GM18499 (cell line): ENCODE results near the gene IL36B.

Experiments
- ATAC-seq: cut with Tn5 transposase; IDR thresholded peaks from one replicate; pipeline ENCODE4 v1.9.1; 2021; ENCODE audit warnings: moderate number of reproducible peaks; ENCODE audit not compliant: insufficient read depth, unreplicated experiment

IL36B gene

DNA sequence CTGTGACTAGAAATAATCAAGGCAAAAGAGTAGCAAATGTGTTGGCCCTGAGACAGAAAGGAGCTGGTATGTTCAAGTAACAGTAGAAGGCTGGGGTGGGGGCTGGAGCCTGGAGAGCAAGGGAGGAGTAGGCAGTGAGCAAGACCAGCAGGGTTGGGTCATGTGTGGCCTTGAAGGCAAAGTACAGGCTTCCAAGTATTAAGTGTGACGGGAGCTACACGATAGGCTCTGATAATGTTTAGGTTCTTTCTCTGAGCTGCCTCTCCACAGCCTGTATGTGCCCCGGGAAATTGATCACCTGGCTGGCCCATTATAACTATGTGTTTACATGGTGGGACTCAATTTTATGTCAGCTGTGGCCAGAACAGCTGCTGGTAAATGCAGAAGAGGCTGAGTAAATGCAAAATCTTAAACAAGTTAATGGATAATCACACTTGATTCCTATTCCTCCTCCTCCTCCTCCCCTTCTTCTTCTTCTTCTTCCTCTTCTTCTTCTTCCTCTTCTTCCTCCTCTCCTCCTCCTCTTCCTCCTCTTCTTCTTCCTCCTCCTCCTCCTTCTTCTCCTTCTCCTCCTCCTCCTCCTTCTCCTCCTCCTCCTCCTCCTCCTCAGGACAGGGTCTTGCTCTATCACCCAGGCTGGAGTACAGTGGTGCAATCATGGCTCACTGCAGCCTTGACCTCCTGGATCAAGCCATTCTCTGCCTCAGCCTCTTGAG is 24.4 kb upstream of the IL36B start:
- no peak for ATAC-seq

GRCh38 chr2:113075600-113075999 is 22.9 kb upstream of the IL36B start:
- ATAC-seq = no peak

- no peak for ATAC-seq
Measured at GRCh38 chr2:113075030-113075429, 22.4 kb upstream of the IL36B start.

DNA sequence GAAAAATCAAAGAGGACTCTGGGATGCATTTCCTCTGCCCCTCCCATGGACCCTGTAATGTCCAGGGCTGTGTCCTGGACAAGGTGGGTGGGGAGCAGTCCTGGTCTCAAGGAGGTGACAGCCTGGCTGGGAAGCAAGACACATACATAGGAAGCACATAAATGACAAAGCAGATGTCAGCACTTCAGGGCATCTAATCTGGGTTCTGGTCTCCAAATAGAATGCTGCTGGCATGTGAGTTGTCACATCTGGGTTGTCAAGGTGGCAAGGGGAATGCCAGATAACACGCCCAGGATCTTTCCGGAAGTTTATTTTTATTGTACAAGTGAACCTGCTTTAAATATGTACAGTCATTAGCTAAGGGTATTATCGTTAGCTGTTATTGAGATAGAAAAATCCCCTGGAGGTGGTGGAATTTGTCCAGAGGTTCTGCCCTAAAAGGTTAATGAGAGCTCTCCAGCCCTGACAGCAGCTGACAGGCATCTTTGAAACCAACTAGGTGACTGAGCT is 20.7 kb upstream of the IL36B start:
- ATAC-seq = no peak

GRCh38 chr2:113072584-113072983 is 19.9 kb upstream of the IL36B start:
- no peak for ATAC-seq

- ATAC-seq = no peak
Measured at GRCh38 chr2:113070606-113070975, 17.9 kb upstream of the IL36B start.

GRCh38 chr2:113069676-113070605 is 17.3 kb upstream of the IL36B start:
- ATAC-seq = no peak

DNA sequence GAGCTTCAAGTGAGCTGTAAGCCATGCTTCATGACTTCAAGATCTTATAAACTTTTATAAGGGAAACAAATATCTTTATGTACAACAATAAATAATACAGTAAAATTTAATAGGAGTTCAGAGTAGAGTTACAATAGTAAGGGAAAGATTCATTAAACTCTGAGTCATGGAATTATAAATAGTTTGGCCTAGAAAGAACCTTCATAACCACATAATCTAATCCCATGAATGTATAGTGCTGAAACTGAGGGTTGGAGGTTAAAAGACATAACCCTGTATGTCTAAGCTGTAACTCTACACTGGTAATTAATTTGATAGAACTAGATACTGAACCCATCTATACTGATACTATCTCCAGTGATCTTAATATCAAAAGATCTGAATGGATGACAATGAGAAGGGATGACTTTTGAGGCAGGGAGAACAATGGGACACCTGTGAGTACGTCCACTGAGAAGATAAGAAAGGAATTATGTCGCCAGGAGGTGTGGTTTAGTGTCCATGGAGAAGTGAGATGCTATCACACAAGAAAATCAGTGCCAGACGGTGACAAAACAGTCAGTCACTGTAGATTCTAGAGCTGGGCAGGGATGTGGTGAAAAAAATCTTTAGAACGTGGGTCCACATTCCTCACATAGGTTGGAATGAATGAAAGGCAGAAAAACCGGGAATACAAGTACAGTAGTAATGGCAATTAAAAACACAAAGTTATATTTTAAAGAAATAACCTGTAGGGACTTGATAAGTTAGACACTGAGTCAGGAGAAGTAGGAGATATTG is 16.2 kb upstream of the IL36B start:
- no peak for ATAC-seq

GRCh38 chr2:113068249-113068648 is 15.6 kb upstream of the IL36B start:
- ATAC-seq = no peak

- no peak for ATAC-seq
Measured at GRCh38 chr2:113067681-113068080, 15.0 kb upstream of the IL36B start, which contains the start of gene IL1F10. IL1F10 (plus strand) TSS chr2:113067970; CDS start chr2:113072739, 4,769 bp downstream.

DNA sequence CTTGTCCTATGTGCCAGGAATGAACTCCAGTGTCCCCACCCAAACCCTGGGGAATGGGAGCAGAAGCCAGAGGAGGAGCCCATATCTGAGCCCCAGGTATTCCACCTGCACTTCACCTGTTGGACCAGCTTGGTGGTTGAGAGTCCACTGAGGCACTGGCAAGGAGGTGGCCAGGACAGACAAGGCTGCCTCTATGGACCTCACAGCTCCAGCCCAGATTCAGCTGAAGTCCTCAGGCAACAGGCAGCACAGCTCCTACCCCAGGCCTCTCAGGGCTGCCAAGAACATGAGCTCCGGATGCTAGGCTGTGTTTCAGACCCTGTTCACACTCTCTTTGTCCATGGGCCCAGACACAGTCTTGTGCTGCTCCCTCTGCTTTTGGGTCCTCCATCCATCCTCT is 12.2 kb upstream of the IL36B start:
- ATAC-seq = no peak

DNA sequence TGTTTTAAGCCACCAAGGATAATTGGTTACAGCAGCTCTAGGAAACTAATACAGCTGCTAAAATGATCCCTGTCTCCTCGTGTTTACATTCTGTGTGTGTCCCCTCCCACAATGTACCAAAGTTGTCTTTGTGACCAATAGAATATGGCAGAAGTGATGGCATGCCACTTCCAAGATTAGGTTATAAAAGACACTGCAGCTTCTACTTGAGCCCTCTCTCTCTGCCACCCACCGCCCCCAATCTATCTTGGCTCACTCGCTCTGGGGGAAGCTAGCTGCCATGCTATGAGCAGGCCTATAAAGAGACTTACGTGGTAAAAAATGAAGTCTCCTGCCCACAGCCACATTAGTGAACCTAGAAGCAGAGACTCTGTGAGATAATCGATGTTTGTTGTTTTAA is 11.6 kb upstream of the IL36B start:
- ATAC-seq = no peak

- ATAC-seq = no peak
Measured at GRCh38 chr2:113061896-113062770, 9.5 kb upstream of the IL36B start.

- ATAC-seq = no peak
Measured at GRCh38 chr2:113061241-113061640, 8.6 kb upstream of the IL36B start.

- no peak for ATAC-seq
Measured at GRCh38 chr2:113060796-113061195, 8.1 kb upstream of the IL36B start.

DNA sequence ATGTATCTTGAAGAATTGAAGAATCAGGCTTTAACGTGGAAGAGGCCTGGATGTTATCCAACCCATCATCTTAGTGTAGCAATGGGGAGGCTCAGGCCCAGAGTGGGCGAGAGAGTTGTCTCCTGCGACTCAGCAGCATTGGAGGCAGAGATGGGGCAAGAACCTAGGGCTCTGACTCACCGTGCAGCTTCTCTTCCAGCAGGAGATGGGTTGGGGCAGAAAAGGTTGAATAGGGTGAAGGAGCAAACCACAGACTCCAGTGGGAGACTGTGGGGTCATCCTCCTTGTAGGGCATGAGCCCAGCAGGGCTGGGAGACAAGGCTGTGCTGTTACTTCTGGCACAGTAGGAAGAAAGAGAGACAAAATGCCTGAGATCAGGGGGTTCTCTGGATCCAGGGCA is 7.7 kb upstream of the IL36B start:
- ATAC-seq = no peak

DNA sequence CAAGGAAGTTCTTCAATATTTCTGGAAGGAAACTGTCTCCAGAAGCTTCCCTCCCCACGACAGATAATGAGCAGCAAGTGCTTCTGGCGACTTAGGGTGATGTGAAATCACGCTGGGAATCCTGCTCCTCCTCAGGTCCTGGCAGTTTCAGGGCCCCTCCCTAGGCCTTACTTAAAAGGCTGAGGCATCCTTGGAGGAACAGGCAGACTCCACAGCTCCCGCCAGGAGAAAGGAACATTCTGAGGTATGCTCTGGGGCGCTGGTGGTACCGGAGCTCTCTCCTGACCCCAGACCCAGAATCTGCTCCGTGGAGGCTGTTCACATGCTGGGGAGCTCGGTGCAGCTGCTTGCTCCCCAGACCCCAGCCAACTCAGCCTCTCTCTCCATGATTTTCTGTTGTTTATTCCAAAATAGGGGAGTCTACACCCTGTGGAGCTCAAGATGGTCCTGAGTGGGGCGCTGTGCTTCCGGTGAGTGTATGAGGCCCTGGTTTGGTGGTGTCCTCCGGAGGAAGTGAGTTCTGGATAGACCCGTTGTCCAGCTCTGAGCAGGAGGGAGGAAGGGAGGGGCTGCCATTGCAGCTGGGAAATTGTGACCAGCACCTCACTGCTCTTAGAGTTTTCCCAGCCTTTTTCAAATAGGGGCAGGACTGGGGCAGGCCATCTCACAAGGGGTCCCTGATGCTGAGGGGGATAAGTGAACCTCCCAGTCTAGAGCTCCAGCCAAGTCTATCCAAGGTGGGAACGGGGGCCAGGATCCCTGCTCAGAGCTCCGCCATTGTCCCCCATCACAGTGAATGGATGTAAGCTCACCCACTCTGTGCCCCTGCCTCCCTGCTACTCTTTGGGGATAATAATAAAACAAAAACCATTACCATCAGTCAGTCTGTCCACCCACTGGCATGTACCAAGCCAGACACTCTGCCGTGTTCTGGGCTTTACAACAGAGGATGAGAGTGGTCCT is 6.6 kb upstream of the IL36B start, which contains the start of gene IL36RN:
Gene IL36RN (plus strand): TSS at position 201 of the 963 bp plus-strand sequence. CDS start 241 bp downstream, at position 442.
- ATAC-seq = no peak

GRCh38 chr2:113058411-113058994 is 5.8 kb upstream of the IL36B start:
- no peak for ATAC-seq
